H1 (cell line): Measurements from ENCODE around the gene MYL11. TPM values are rescaled to one million over a fixed set of nuclear protein-coding genes. Genes with fewer than 3 reads are reported as not detected.

Source experiments
- CTCF ChIA-PET: fragments of 300-600 bp; sonication (Branson Sonifier 250); formaldehyde crosslinking; loops from one replicate; lab custom pipeline; 2021; ENCODE audit not compliant: partially characterized antibody; lab: Charles Lee
- POLR2A ChIA-PET: fragments of 300-600 bp; sonication (Branson Sonifier 250); formaldehyde crosslinking; loops from one replicate; lab custom pipeline; 2021; ENCODE audit warnings: inconsistent platforms; ENCODE audit not compliant: partially characterized antibody; lab: Charles Lee
- DNase-seq, 2 experiments: peaks; one replicate each; pipeline versions ENCODE4 v3.0.0 to v3.0.0-alpha.2; 2010 to 2022; ENCODE audit warnings: low spot score in 2 of 2, low read depth in 1 of 2, mixed read lengths in 1 of 2
- FAIRE-seq: peaks from 2 replicates; lab custom pipeline; 2011; peaks lifted over from hg19 to GRCh38; lab: Jason Lieb, UNC
- H2AFZ ChIP-seq: 2 replicates; pipeline ENCODE4 v1.8.1; 2012; ENCODE audit warnings: low read length, inconsistent platforms
- H2AK5ac ChIP-seq: 2 replicates; pipeline ENCODE4 v1.6.1; 2013; ENCODE audit warnings: low read depth, low read length
- H2BK120ac ChIP-seq: replicated peaks from 2 replicates; pipeline ENCODE3; 2013; ENCODE audit warnings: low read depth, low read length, inconsistent platforms
- H2BK12ac ChIP-seq: 2 replicates; pipeline ENCODE4 v1.6.1; 2013; ENCODE audit warnings: low read depth, low read length
- H2BK15ac ChIP-seq: 2 replicates; pipeline ENCODE4 v1.6.1; 2013; ENCODE audit warnings: low read length
- H2BK20ac ChIP-seq: 2 replicates; pipeline ENCODE4 v1.6.1; 2013; ENCODE audit warnings: low read length
- H2BK5ac ChIP-seq: 2 replicates; pipeline ENCODE4 v1.6.1; 2013; ENCODE audit warnings: low read depth, low read length
- H3K14ac ChIP-seq: 2 replicates; pipeline ENCODE4 v1.6.1; 2013; ENCODE audit warnings: inconsistent platforms; ENCODE audit not compliant: insufficient read length
- H3K18ac ChIP-seq: 2 replicates; pipeline ENCODE4 v1.6.1; 2013; ENCODE audit warnings: low read length; ENCODE audit errors: extremely low read depth
- H3K23ac ChIP-seq: 2 replicates; pipeline ENCODE4 v1.6.1; 2013; ENCODE audit warnings: inconsistent platforms; ENCODE audit not compliant: insufficient read length
- H3K23me2 ChIP-seq: 2 replicates; pipeline ENCODE4 v1.6.1; 2013; ENCODE audit warnings: low read depth, low read length
- H3K27ac ChIP-seq: 2 replicates; pipeline ENCODE4 v1.6.1; 2011; ENCODE audit warnings: low read depth, low read length, inconsistent platforms
- H3K27me3 ChIP-seq, 4 experiments: replicated peaks in 1 of 4; 1 replicate in 1 of 4; 2 replicates in 3 of 4; pipeline versions ENCODE4 v1.6.1 to v1.8.1; 2011 to 2013; ENCODE audit warnings: low read length in 3 of 4, mild to moderate bottlenecking in 3 of 4, inconsistent platforms in 2 of 4, mixed read lengths in 2 of 4, moderate library complexity in 1 of 4; ENCODE audit not compliant: control insufficient read depth in 3 of 4, insufficient read depth in 3 of 4; ENCODE audit errors: extremely low read depth in 1 of 4
- H3K36me3 ChIP-seq, 4 experiments: 2 replicates each; pipeline versions ENCODE4 v1.6.1 to v1.8.1; 2011 to 2013; ENCODE audit warnings: mild to moderate bottlenecking in 4 of 4, low read length in 3 of 4, moderate library complexity in 2 of 4, control low read depth in 1 of 4, inconsistent platforms in 1 of 4; ENCODE audit not compliant: insufficient read depth in 4 of 4, control insufficient read depth in 2 of 4
- H3K4ac ChIP-seq: replicated peaks from 2 replicates; pipeline ENCODE3; 2013; ENCODE audit warnings: low read length, low read depth, mixed read lengths, inconsistent platforms; ENCODE audit not compliant: insufficient read length
- H3K4me1 ChIP-seq, 4 experiments: replicated peaks in 1 of 4; 1 replicate in 1 of 4; 2 replicates in 3 of 4; pipeline versions ENCODE4 v1.6.1 to v1.8.1; 2011 to 2013; ENCODE audit warnings: low read length in 3 of 4, inconsistent platforms in 2 of 4, mixed read lengths in 1 of 4; ENCODE audit not compliant: insufficient read depth in 4 of 4, control insufficient read depth in 3 of 4
- H3K4me2 ChIP-seq, 2 experiments: 2 replicates each; pipeline versions ENCODE4 v1.6.1 to v1.8.1; 2011 to 2013; ENCODE audit warnings: low read depth in 2 of 2, low read length in 2 of 2, control low read depth in 1 of 2, inconsistent platforms in 1 of 2, mild to moderate bottlenecking in 1 of 2; ENCODE audit not compliant: insufficient read depth in 1 of 2
- H3K4me3 ChIP-seq, 4 experiments: fragments of 200-600, 300-600 bp in 1 of 4; sonication (generic), shearing (Covaris generic), sonication (Bioruptor Twin) in 1 of 4; 2 replicates each; pipeline versions ENCODE4 v1.5.1 to v1.8.1; 2011 to 2016; ENCODE audit warnings: low read length in 4 of 4, low read depth in 3 of 4, control low read depth in 2 of 4, inconsistent platforms in 2 of 4, mild to moderate bottlenecking in 2 of 4, mixed read lengths in 1 of 4, moderate library complexity in 1 of 4; ENCODE audit not compliant: insufficient read depth in 2 of 4; ENCODE audit errors: extremely low read depth in 1 of 4
- H3K56ac ChIP-seq: replicated peaks from 2 replicates; pipeline ENCODE3; 2013; ENCODE audit warnings: low read depth, mild to moderate bottlenecking, mixed read lengths, low read length, inconsistent platforms; ENCODE audit not compliant: insufficient read length
- H3K79me1 ChIP-seq: 2 replicates; pipeline ENCODE4 v1.6.1; 2013; ENCODE audit warnings: low read depth, low read length, control low read depth
- H3K79me2 ChIP-seq, 2 experiments: 2 replicates each; pipeline versions ENCODE4 v1.6.1 to v1.8.1; 2012 to 2013; ENCODE audit warnings: low read length in 2 of 2, mild to moderate bottlenecking in 2 of 2, inconsistent platforms in 1 of 2; ENCODE audit not compliant: insufficient read depth in 2 of 2, control insufficient read depth in 1 of 2
- H3K9ac ChIP-seq, 4 experiments: replicated peaks in 1 of 4; 1 replicate in 1 of 4; 2 replicates in 3 of 4; pipeline versions ENCODE4 v1.6.1 to v1.8.1; 2011 to 2013; ENCODE audit warnings: low read depth in 3 of 4, low read length in 3 of 4, control low read depth in 2 of 4, mild to moderate bottlenecking in 2 of 4, moderate library complexity in 2 of 4, inconsistent platforms in 1 of 4; ENCODE audit errors: extremely low read depth in 1 of 4
- H3K9me3 ChIP-seq, 2 experiments: 2 replicates each; pipeline versions ENCODE4 v1.6.1 to v1.8.1; 2012 to 2013; ENCODE audit warnings: mild to moderate bottlenecking in 2 of 2, moderate library complexity in 2 of 2, control low read depth in 1 of 2, inconsistent platforms in 1 of 2, low read depth in 1 of 2, low read length in 1 of 2, mixed read lengths in 1 of 2; ENCODE audit not compliant: insufficient read depth in 2 of 2
- H4K20me1 ChIP-seq, 2 experiments: replicated peaks in 1 of 2; 2 replicates each; pipeline versions ENCODE3 to v1.8.1; 2011 to 2013; ENCODE audit warnings: inconsistent platforms in 2 of 2, low read length in 2 of 2, mild to moderate bottlenecking in 1 of 2; ENCODE audit not compliant: insufficient read depth in 2 of 2, control insufficient read depth in 1 of 2
- H4K5ac ChIP-seq: 2 replicates; pipeline ENCODE4 v1.6.1; 2013; ENCODE audit warnings: low read length, low read depth, mixed read lengths, inconsistent platforms; ENCODE audit not compliant: insufficient read length
- H4K8ac ChIP-seq: 2 replicates; pipeline ENCODE4 v1.8.0; 2013; ENCODE audit warnings: mild to moderate bottlenecking, moderate library complexity, low read length, inconsistent platforms; ENCODE audit not compliant: insufficient read depth; ENCODE audit errors: extremely low read depth
- H4K91ac ChIP-seq: replicated peaks from 2 replicates; pipeline ENCODE3; 2013; ENCODE audit warnings: low read length, mixed read lengths, inconsistent platforms; ENCODE audit not compliant: insufficient read length
- CTBP2 ChIP-seq: IDR thresholded peaks from 2 replicates; pipeline ENCODE4 v1.7.0; 2011; ENCODE audit warnings: borderline replicate concordance, mild to moderate bottlenecking, moderate library complexity, mixed read lengths, low read length; ENCODE audit not compliant: insufficient read depth, insufficient read length
- POLR2AphosphoS5 ChIP-seq: IDR thresholded peaks from 2 replicates; pipeline ENCODE4 v1.6.1; 2011; ENCODE audit warnings: low read depth, low read length
- TAF7 ChIP-seq: optimal IDR thresholded peaks from 2 replicates; pipeline ENCODE3; 2011; ENCODE audit warnings: low read depth, mild to moderate bottlenecking, inconsistent platforms, low read length, moderate library complexity, borderline replicate concordance
- WGBS, 2 experiments: shearing (Covaris generic) in 1 of 2; methylation state at CpG; one replicate each; pipeline versions ENCODE4 v1.1.6 to v1.1.7; 2013 to 2015; ENCODE audit warnings: low lambda C conversion rate in 2 of 2, mixed read lengths in 2 of 2, inconsistent platforms in 1 of 2, low coverage in 1 of 2, missing lambda C conversion rate in 1 of 2; ENCODE audit not compliant: insufficient replicate concordance in 2 of 2, insufficient coverage in 1 of 2, insufficient read length in 1 of 2; ENCODE audit errors: extremely low coverage in 1 of 2, missing lambda C conversion rate in 1 of 2; 5-methylcytosine and 5-hydroxymethylcytosine counted together
- polyA plus RNA-seq, 7 experiments: library from polyadenylated mRNA; depleted of rRNA in 3 of 7; stranded (reverse) in 5 of 7; unstranded in 2 of 7; fragments of >200 nt in 5 of 7; fragments of 200-250 nt in 2 of 7; gene quantifications; 1 replicate in 5 of 7; 2 replicates in 1 of 7; 4 replicates in 1 of 7; pipeline versions ENCODE4 v1.2.1 to v1.2.3, GENCODE V29; 2011 to 2013; ENCODE audit warnings: missing spikeins in 2 of 7, mixed read lengths in 2 of 7
- total RNA-seq: library from RNA; stranded (reverse); fragmentation: NEBNext Ultra II Directional; extraction: Animal tissue kit (Norgen Biotek cat#: 25700); gene quantifications from 2 replicates; pipeline ENCODE4 v1.2.1, GENCODE V29; 2021

Gene MYL11
- total and polyA plus RNA-seq, 2 of the 8 experiments (the other 6 are each of a cell fraction or from before 2014, with no cell fraction given) = 1.2 to 1.4 TPM

- Histone ChIP-seq H3K4me2 (peak overlapping the region in 1 of 2 experiments; percentile 40; a peak in 1 of 4 replicates), H3K56ac (no peak overlapping the region), H3K4ac (no peak overlapping the region), H3K4me3 (no peak overlapping the region), H4K20me1 (peaks cover 0 to 16% of the 10 kb centered on the region in 2 experiments), H2BK120ac (no peak overlapping the region), H2BK5ac (no peak overlapping the region), H4K8ac (no peak overlapping the region), H3K23ac (no peak overlapping the region), H2AFZ (no peak overlapping the region), H3K4me1 (peaks cover 0 to 20% (median 15%) of the 10 kb centered on the region in 4 experiments; a peak in 6 of 7 replicates), H3K27ac (no peak overlapping the region), H4K5ac (no peak overlapping the region), H3K36me3 (no peaks in the 10 kb centered on the region), H4K91ac (no peak overlapping the region), H2AK5ac (no peak overlapping the region), H3K79me2 (peaks cover 0 to 22% of the 10 kb centered on the region in 2 experiments; a peak in 2 of 4 replicates), H3K23me2 (peaks cover 11% of the 10 kb centered on the region), H3K18ac (no peak overlapping the region), H3K14ac (no peak overlapping the region), H3K79me1 (peaks cover 8% of the 10 kb centered on the region), H2BK12ac (peak overlapping the region; percentile 68; the same call in 1 of the 2 replicates), H3K9ac (no peak overlapping the region), H3K27me3 (no peaks in the 10 kb centered on the region), H3K9me3 (no peaks in the 10 kb centered on the region), H2BK15ac (0 out of 2 replicates have a peak overlapping the region, but pooled peaks have one; percentile 61), H2BK20ac (no peak overlapping the region)
- WGBS, 2 experiments = 86% methylated on average over 6 of the region's 6 CpGs; no CpG with 5 or more reads in 1 of the 2 experiments
- DNase-seq (no peak), FAIRE-seq (no peak)
- TF ChIP-seq CTBP2 = no peak
- no peak for TF ChIP-seq TAF7
- no peak for TF ChIP-seq POLR2AphosphoS5
- ChIA-PET CTCF (interaction anchor here (0.5 to 2.3 kb wide), 12 partner anchors 13 to 322 kb away, joined by 3 to 12 read pairs (median 4); partner anchors contain the start of genes CD2BP2, DCTPP1, ZNF48 and ZNF771), POLR2A (interaction anchor here (0.6 to 6.9 kb wide), 12 partner anchors 11 to 1110 kb away, joined by 3 to 79 read pairs (median 4); partner anchors contain the start of genes CD2BP2, SEPTIN1, ZNF48 and ZNF771)
These were observed 2.4 kb upstream of the MYL11 start for GRCh38 chr16:30372038-30372712.
